ENCODE data around the gene ZBTB37. TPM values are rescaled to one million over a fixed set of nuclear protein-coding genes. Genes with fewer than 3 reads are reported as not detected.
A peak's percentile ranks its signal among the peaks of the same experiment; 100 is the strongest.

ZBTB37 gene, protein sequence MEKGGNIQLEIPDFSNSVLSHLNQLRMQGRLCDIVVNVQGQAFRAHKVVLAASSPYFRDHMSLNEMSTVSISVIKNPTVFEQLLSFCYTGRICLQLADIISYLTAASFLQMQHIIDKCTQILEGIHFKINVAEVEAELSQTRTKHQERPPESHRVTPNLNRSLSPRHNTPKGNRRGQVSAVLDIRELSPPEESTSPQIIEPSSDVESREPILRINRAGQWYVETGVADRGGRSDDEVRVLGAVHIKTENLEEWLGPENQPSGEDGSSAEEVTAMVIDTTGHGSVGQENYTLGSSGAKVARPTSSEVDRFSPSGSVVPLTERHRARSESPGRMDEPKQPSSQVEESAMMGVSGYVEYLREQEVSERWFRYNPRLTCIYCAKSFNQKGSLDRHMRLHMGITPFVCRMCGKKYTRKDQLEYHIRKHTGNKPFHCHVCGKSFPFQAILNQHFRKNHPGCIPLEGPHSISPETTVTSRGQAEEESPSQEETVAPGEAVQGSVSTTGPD
- total RNA-seq = 10 to 100 TPM in 5 of 9 donors, 1 to 10 TPM in 4; 5.1 to 20.4 (median 11.2) TPM
- polyA plus RNA-seq = 1 to 10 TPM in 2 of 3 donors, under 1 TPM in 1; 0.91 to 4.2 (median 3.6) TPM
- long read RNA-seq, donor 1 = 0 reads
- long read RNA-seq, donor 2, partial matches to known transcripts = 0 of 1 reads
- long read RNA-seq, donor 2, other reads (novel, unspliced or antisense) = 0 of 1 reads
- long read RNA-seq, donor 3 = 0 reads
- long read RNA-seq, donor 4, partial matches to known transcripts = 0 of 2 reads
- long read RNA-seq, donor 4, other reads (novel, unspliced or antisense) = 2 of 2 reads
- long read RNA-seq, donor 5, partial matches to known transcripts = 0 of 2 reads
- long read RNA-seq, donor 5, other reads (novel, unspliced or antisense) = 2 of 2 reads
- long read RNA-seq, donor 6 = 0 reads
- long read RNA-seq, donor 7 = 0 reads
- long read RNA-seq, donor 8 = 0 reads
- long read RNA-seq, donor 9 = 0 reads
- long read RNA-seq, donor 10 = 0 reads

DNA sequence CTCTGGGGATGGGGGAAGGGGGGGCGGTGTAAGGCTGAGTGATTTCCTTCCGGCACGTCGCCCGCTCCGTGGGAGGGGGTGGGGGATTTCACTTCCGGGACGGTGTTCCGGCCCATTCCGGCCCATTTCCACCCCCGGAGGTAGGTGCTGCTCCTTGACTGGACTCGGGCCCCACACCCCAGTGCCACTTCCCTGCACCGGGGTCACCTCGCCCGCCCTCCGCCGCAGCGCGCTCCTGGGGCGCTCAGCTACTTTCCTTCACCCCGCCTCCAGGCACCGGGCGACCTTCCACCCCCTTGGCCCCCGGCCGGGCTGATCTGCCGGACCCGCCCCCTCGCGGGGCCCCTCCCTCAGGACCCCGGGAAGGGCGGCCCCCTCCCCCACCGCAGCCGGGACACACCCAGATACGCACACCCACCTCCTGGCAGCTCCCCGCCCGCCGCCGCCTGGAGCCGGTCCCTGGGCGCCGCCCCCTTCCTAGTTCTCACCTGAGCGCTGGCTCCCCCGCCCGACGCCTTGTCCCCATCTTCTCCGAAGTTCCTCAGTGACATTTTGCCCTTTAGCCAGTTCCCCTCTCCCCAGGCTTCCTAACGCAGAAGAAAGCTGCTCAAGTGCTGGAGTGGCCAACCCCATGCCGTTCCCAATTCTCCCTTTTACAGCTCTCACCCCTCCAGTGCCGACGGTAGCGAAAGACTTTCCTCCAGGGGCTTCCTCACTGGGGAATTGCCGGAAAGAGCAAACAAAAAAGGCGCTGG lies at the start of gene ZBTB37:
ZBTB37 (plus strand) TSS at position 115 of the 755 bp plus-strand sequence. CDS start 1,846 bp downstream, outside the sequence.
- Histone ChIP-seq H3K9me3 (replicated peaks in 1 of 3) (no peaks in the 10 kb centered on the region), H3K27ac (peak within 1 kb of the TSS; percentile 75 to 99 (median 90)), H3K36me3 (replicated peaks in 1 of 2) (peaks cover 0 to 42% of the 10 kb centered on the region in 2 donors), H3K27me3 (no peaks in the 10 kb centered on the region), H3K4me1 (replicated peaks in 1 of 2) (peaks cover 27 to 60% of the 10 kb centered on the region in 2 donors), H3K4me3 (peak within 1 kb of the TSS; percentile 40 to 94 (median 84))
- WGBS, 4 donors = 0 to 1% (median 0%) methylated on average over 17 to 53 of the region's 53 CpGs
- intact Hi-C loops (cut with DNase I) = no loop called here
- TF ChIP-seq, protein P1, sequence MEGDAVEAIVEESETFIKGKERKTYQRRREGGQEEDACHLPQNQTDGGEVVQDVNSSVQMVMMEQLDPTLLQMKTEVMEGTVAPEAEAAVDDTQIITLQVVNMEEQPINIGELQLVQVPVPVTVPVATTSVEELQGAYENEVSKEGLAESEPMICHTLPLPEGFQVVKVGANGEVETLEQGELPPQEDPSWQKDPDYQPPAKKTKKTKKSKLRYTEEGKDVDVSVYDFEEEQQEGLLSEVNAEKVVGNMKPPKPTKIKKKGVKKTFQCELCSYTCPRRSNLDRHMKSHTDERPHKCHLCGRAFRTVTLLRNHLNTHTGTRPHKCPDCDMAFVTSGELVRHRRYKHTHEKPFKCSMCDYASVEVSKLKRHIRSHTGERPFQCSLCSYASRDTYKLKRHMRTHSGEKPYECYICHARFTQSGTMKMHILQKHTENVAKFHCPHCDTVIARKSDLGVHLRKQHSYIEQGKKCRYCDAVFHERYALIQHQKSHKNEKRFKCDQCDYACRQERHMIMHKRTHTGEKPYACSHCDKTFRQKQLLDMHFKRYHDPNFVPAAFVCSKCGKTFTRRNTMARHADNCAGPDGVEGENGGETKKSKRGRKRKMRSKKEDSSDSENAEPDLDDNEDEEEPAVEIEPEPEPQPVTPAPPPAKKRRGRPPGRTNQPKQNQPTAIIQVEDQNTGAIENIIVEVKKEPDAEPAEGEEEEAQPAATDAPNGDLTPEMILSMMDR (IDR thresholded peaks at IDR 0.05) = no peak
- peak in 1 of 2 donors; percentile 8 for TF ChIP-seq POLR2A (IDR thresholded peaks at IDR 0.05)
- DNase-seq = peak; percentile 82 to 91 (median 89)

DNA sequence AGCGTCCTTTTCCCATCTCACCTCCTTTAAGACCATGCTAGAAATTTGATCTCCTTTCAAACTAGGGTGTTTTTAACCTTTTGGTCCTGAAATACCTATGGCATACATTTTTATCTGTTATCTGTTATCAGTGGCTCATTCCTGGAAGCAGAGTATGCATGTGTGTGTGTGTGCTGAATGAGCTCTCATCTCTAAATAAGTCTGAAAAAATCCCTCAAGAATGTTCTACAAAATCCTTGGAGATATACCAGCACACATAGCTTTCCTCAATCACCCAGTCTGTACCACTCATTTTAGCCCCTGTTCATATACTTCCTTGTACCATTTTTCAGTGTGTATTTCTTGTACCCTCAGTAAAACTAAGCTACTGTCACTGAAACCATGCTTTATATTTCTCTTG lies 49.7 kb upstream of the ZBTB37 start:
- Histone ChIP-seq H3K4me3 (no peak overlapping the region), H3K36me3 (replicated peaks in 1 of 2) (no peaks in the 10 kb centered on the region), H3K27me3 (no peaks in the 10 kb centered on the region), H3K4me1 (replicated peaks in 1 of 2) (peaks cover under 1 to 2% of the 10 kb centered on the region in 2 donors), H3K27ac (no peak overlapping the region), H3K9me3 (replicated peaks in 1 of 3) (no peaks in the 10 kb centered on the region)
- TF ChIP-seq POLR2A (IDR thresholded peaks at IDR 0.05) = no peak
- TF ChIP-seq, protein P1 (IDR thresholded peaks at IDR 0.05) = no peak
- DNase-seq = no peak
- intact Hi-C loops (cut with DNase I) = no loop called here
- WGBS, 4 donors = 85 to 100% (median 91%) methylated on average over 1 of the region's 1 CpG

DNA sequence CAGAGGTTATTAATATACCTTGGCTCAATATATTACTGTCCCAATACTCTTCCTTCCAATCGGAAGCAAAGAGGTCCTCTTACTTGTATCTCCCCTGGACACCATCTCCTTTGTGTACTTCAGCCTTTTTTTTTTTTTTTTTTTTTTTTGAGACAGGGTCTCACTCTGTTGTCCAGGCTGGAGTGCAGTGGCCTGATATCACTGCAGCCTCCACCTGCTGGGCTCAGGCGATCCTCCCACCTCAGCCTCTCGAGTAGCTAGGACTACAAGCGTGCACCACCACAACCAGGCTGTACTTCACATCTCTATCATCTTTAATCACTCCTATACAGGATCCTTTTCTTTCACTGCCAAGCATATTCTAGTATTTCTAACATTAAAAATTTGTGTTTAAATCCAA lies 46.5 kb upstream of the ZBTB37 start:
- Histone ChIP-seq H3K27me3 (no peaks in the 10 kb centered on the region), H3K36me3 (replicated peaks in 1 of 2) (no peaks in the 10 kb centered on the region), H3K4me3 (no peak overlapping the region), H3K4me1 (replicated peaks in 1 of 2) (peaks cover 4 to 7% of the 10 kb centered on the region in 2 donors), H3K9me3 (replicated peaks in 1 of 3) (no peaks in the 10 kb centered on the region), H3K27ac (no peak overlapping the region)
- no peak for DNase-seq
- no peak for TF ChIP-seq POLR2A (IDR thresholded peaks at IDR 0.05)
- TF ChIP-seq, protein P1 (IDR thresholded peaks at IDR 0.05) = no peak
- intact Hi-C loops (cut with DNase I) = loop anchor here (5.0 to 10.0 kb wide), 2 partner anchors 387 to 389 kb away; no protein-coding TSS in a partner anchor
- WGBS, 4 donors = 94 to 98% (median 96%) methylated on average over 4 of the region's 4 CpGs

All from adrenal gland (tissue), 19 donors.